Mesenteric fat pad (tissue), 1 donor: ENCODE measurements around the gene PFDN1. TPM values are rescaled to one million over a fixed set of nuclear protein-coding genes. Genes with fewer than 3 reads are reported as not detected.

Source experiments
- DNase-seq: peaks from one replicate; pipeline ENCODE4 v3.0.0-alpha.2; 2020; ENCODE audit warnings: low spot score
- total RNA-seq: library from RNA; stranded (reverse); fragmentation: NEBNext Ultra II Directional; extraction: Animal tissue kit (Norgen Biotek cat#: 25700); gene quantifications from one replicate; pipeline ENCODE4 v1.2.1, GENCODE V29; 2021
- donor health status: DM: yes; HTN: yes; CAD: no.

The PFDN1 gene
- total RNA-seq, 1 donor from 2014 or later, result 49.8 TPM

GRCh38 chr5:140240987-140241706, 61.8 kb downstream of the PFDN1 start:
- peak; percentile 93 for DNase-seq

GRCh38 chr5:140239939-140240700, 62.8 kb downstream of the PFDN1 start:
- DNase-seq, result no peak

- DNase-seq, result no peak
Measured at GRCh38 chr5:140239461-140239860, 63.4 kb downstream of the PFDN1 start.

GRCh38 chr5:140238756-140239155, 64.1 kb downstream of the PFDN1 start:
- DNase-seq, result no peak

GRCh38 chr5:140236891-140237598, 65.9 kb downstream of the PFDN1 start:
- DNase-seq, result no peak

- no peak for DNase-seq
Measured at GRCh38 chr5:140235791-140236551, 66.9 kb downstream of the PFDN1 start.

- DNase-seq, result no peak
Measured at GRCh38 chr5:140234377-140234989, 68.4 kb downstream of the PFDN1 start.

GRCh38 chr5:140232731-140233130, 70.2 kb downstream of the PFDN1 start:
- DNase-seq, result no peak

GRCh38 chr5:140230373-140230772, 72.5 kb downstream of the PFDN1 start:
- DNase-seq, result no peak

- DNase-seq, result no peak
Measured at GRCh38 chr5:140228364-140228837, 74.5 kb downstream of the PFDN1 start.

- no peak for DNase-seq
Measured at GRCh38 chr5:140227046-140227445, 75.9 kb downstream of the PFDN1 start.

GRCh38 chr5:140225396-140225795, 77.5 kb downstream of the PFDN1 start:
- no peak for DNase-seq

- DNase-seq, result no peak
Measured at GRCh38 chr5:140224658-140225057, 78.2 kb downstream of the PFDN1 start.

- DNase-seq, result no peak
Measured at GRCh38 chr5:140223567-140223966, 79.3 kb downstream of the PFDN1 start.

GRCh38 chr5:140222416-140222815, 80.5 kb downstream of the PFDN1 start:
- DNase-seq, result no peak

- no peak for DNase-seq
Measured at GRCh38 chr5:140221697-140222223, 81.1 kb downstream of the PFDN1 start.

- DNase-seq, result no peak
Measured at GRCh38 chr5:140220698-140221064, 82.2 kb downstream of the PFDN1 start.

GRCh38 chr5:140220032-140220697, 82.7 kb downstream of the PFDN1 start:
- no peak for DNase-seq

GRCh38 chr5:140219068-140219991, 83.6 kb downstream of the PFDN1 start:
- DNase-seq, result no peak
